GM21367 (cell line): ENCODE results near the gene LSR.

ENCODE experiments used
- ATAC-seq: cut with Tn5 transposase; IDR thresholded peaks from one replicate; pipeline ENCODE4 v1.9.1; 2021; ENCODE audit not compliant: unreplicated experiment

Gene LSR

DNA sequence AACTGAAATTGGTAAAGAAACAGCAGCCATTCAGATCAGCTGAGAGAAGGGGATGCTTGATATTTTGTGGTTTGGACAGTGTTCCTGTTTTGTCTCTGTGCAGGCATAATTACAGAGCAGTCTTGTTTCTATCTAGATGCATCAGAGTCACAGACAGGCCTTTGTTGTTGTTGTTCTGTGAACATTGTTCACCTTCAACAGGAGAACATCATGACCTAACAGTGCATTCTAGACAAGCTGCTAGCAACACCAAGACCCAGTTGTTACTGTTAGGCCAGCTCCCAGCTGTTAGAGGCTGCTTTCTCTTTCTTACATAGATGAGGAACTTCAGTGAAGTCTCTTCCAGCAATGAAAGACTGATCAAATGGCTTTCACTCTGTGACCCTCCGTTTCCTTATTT is 8.5 kb upstream of the LSR start:
- no peak for ATAC-seq

DNA sequence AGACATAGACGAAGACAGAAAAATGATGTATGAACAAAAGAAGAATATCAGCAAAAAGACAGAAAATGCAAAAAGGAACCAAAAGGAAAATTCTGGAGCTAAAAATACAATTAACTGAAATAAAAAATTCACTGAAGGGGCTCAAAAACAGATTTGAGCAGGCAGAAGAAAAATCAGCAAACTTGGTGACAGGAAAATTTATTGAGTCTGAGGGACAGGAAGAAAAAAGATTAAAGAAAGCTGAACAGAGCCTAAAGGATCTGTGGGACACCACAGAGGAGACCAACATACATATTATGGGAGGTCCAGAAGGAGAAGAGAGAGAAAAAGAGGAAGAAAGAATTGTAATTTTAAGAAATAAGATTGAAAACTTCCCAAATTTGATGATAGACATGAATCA is 7.4 kb upstream of the LSR start:
- ATAC-seq, result no peak

DNA sequence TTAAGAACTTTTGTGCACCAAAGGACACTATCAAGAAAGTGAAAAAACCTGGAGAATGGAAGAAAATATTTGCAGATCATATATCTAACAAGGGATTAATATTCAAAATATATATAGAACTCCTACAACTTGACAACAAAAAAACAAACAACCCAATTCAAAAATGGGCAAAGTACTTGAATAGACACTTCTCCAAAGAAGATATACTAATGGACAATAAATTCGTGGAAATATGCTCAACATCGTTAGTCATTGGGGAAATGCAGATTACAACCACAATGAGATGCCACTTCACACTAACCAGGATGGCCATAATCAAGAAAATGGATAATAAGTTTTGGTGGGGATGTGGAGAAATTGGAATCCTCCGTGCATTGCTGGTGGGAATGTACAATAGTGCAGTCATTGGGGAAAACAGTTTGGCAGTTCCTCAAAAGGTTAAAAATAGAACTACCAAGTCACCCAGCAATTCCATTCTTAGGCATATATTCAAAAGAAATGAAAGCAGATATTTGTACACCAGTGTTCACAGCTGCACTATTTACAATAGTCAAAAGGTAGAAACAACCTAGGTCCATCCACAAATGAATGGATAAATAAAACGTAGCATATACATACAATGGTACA is 2.2 kb upstream of the LSR start:
- no peak for ATAC-seq

DNA sequence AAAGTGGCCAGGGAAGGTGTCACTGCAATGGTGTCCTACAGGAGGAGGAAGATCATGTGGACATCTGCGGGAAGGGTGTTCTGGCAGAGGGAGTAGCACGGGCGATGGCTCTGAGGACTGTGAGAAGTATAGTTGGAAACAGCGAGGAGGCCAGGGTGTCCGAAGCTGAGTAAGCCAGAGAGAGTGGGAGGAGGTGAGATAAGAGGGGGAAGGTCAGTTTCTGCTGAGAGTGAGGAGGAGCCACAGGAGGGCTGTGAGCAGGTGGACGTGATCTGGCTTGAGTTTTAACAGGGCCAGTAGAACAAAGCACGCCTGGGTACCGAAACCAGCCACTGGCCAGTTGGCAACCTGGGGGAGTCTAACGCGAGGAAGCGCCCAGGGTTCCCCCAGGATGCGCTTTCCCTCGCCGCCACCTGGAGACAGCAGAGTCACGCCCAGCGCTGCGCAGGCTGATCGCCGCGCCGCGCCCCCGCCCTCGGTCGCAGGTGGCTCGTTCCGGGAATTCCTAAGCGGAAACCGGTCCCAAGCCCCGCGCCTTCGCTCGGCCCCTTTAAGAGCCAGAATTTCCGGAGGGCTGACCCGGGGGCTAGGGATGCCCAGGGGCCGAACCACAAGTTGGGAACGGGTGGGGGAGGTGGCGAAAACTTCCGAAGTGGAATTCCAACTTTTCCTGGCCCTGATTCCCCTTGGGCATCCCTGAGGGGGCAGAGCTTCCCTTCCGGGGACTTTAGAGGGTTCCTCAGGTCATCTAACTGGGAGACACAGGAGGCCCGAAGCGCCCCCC is 1.1 kb upstream of the LSR start:
- no peak for ATAC-seq

DNA sequence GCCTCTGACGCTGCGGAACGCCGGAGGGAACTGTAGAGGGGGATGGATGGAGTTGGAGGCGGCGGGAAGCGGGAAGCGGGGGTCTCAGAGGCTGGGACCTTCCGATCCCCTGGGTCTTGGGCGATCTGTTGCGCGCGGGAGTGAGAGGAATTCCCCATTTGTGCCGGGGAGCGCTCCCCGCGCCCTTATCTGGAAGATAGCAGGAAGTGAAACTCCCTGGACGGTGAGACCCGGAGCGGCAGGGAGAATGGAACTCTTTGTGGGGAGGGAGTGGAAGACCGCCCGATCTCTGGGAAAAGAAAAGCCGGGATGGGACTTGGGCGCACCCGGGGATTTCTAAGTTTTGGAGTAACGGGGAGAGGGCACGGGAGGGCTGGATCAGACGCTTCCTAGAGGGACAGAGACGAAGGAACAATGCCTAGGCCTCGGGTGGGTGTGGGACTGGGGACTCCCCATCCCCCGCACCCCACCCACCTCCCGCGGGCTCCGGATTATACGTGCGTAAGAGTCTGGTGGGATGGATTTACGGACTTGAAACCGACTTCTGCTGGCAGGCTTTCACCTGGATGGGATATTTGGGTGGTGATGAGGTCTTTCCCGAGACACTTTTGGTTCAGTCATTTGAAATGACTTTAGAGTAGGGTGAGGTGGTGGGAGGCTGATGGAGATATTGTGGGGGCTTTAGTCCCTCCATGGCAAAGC is 495 bp downstream of the LSR start:
- ATAC-seq, result no peak

DNA sequence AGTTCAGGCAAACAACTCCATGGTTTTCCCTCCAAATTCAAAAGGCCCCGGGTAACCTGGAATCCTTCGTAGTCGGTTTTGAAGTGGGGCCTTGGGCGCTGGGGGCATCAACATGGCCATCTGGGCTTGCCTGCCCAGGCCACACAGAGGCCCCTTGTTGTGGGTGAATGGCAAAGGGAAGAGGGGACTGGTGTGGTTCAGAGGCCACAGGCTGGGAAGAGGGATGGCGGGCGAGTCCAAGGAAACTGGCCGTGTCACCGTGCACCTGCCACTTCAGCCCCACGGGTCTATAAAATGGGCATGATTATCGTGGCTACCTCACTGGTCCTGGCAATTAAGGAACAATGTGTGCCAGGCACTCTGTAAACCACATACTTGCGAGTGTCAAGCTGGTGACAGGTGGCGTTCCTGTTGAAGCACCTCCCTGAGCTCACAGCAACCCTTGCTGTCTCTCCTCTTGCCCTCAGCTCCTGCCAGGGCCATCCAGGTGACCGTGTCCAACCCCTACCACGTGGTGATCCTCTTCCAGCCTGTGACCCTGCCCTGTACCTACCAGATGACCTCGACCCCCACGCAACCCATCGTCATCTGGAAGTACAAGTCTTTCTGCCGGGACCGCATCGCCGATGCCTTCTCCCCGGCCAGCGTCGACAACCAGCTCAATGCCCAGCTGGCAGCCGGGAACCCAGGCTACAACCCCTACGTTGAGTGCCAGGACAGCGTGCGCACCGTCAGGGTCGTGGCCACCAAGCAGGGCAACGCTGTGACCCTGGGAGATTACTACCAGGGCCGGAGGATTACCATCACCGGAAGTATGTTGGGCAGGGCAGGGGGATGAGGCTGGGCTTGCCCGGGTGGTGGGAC is 1.3 kb downstream of the LSR start:
- ATAC-seq, result no peak

DNA sequence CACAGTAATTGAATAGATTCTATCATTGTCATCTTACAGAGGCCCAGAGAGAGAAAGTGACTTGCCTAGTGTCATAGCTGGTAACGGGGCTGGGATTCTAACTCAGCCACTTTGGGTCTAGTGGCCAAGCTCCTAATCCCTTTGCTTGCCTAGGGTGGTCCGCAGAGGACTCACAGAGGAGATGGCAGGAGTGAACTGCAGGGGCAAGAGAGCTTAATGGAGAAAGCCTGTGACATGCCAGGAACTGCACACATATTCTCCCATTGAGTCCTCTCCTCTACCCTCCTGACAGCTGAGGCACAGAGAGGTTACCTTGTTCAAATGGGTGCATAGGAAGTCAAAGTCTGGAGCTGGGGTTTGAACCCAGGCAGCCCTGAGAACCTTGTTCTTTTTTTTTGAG is 2.7 kb downstream of the LSR start:
- ATAC-seq, result no peak

DNA sequence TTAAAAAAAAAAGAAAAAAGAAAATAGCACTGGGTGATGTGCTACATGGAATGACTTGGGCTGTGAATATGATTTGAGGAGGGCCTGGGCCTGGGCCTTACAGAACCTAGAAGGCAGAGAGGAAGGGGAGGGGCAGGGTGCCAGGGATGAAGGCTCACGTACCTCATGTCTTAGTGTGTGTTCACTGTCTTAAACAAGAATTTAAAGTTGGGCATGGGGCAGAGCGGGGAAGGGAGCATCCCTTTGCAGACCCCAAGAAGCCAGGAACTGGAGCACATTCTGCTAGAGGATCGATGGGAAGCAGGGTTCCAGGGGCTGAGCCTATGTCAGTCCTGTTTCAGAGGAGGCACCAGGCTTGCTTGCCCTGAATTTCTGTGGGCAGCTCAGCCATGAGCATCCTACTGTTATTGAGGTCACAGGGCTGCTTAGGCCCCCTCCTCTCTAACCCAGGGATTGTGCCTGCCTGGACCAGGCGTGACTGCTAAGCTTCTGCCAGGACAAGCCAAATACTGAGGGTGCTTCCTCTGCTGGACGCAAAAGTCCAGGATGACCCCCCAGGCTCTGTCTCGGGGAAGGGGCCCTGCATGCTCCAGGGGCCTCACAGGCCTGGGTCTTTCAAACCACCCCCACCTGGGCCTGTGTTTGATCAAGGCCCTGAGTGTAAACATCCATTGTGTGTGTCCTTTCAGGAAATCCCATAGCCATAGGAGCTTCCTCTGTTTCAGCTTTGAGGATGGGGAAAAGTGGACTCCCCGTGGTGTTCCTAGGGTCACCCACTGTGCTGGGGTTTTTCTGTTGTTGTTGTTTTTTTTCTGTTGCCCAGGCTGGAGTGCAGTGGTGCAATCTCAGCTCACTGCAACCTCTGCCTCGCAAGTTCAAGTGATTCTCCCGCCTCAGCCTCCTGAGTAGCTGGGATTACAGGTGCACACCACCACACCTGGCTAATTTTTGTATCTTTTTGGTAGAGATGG is 4.8 kb downstream of the LSR start:
- ATAC-seq, result no peak

DNA sequence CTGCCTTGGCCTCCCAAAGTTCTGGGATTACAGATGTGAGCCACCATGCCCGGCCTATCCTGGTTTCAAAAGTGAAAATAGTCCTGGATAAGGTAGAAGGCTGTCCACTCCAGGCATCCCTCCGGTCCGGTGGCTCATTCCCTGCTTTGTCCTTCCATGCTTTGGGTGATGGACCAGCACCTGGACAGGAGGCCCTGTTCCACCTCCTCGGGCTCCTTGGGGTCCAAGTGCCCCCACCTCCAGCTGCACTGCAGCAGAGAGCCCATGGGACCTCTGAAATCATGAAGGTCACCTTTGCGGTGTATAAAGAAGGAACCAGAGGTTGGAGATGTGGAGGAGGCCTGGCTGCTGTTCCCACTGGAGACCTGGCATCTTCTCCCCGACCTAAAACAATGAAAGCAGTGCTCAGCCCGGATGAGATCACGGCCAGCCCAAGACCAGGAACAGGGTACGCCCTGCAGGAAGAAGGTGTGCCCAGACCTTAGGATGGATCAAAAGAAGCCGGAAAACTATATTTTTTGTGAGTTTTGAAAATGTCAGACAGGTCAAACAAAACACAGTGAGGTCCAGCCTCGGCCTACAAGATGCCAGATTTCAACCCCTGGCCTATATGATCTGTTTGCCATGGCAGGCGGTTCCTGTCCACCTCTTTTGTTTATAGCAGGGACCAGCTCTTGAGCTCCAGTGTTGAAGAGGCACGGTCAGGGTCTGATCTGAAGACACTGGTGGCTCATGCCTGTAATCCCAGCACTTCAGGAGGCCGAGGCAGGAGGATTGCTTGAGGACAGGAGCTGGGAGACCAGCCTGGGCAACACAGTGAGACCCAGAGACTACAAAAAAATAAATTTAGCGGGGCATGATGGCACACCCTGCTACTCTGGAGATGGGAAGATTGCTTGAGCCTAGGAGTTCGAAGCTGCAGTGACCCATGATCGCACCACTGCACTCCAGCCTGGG is 5.8 kb downstream of the LSR start:
- no peak for ATAC-seq

DNA sequence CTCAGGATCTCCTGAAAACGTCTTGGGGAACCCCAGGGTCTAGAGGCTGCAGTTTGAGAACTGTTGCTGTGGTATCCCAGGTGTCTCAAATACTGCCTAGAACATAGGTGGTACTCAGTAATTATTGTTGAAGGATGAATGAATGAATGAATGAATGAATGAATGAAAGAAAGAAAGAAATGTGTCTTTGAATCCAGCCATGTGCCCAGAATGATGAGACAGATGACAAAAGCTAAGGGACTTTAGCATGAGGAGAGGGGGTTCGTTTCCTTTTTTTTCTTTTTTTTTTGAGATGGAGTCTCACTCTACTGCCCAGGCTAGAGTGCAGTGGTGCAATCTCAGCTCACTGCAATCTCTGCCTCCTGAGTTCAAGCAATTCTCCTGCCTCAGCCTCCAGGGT is 7.8 kb downstream of the LSR start:
- no peak for ATAC-seq

DNA sequence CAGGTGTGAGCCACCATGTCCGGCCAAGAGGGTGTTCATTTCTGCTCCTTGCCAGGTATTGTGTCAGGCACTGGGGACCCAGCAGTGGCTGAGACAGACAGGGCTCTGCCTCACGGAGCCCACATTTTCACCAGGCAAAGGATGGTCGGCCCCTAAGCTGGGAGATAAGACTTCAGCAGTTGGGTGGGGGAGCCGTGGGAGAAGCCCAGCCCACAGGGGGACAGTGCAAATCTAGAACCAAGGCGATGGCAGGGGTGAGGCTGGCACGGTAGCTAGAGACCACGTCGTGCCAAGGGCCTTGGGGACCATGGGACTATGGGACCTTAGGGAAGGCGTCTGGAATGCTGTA is 8.3 kb downstream of the LSR start:
- no peak for ATAC-seq

DNA sequence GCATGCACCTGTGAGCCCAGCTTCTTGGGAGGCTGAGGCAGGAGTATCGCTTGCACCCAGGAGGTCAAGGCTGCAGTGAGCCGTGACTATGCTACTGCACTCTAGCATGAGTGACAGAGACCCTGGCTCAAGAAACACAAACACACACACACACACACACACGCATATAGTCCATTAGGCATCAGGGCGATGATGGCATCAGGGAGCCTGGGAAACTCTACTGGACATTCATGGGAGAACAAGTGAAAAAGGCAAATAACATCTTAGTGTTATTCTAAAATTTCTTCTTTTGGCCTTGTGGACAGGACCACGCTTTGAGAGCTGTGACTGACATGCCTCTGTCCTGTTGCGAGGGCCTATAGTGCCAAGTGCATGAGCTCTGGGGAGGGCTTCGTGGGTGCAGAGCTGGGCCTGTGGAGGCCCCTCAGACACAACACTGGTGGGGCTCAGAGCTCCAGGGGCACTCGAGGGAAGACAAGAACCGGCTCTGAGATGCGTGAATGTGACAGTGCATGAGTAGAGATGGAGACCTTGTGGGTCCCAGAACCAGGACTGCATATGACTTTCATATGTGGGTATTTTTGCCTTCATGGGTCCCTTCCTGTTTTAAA is 12.0 kb downstream of the LSR start:
- no peak for ATAC-seq

DNA sequence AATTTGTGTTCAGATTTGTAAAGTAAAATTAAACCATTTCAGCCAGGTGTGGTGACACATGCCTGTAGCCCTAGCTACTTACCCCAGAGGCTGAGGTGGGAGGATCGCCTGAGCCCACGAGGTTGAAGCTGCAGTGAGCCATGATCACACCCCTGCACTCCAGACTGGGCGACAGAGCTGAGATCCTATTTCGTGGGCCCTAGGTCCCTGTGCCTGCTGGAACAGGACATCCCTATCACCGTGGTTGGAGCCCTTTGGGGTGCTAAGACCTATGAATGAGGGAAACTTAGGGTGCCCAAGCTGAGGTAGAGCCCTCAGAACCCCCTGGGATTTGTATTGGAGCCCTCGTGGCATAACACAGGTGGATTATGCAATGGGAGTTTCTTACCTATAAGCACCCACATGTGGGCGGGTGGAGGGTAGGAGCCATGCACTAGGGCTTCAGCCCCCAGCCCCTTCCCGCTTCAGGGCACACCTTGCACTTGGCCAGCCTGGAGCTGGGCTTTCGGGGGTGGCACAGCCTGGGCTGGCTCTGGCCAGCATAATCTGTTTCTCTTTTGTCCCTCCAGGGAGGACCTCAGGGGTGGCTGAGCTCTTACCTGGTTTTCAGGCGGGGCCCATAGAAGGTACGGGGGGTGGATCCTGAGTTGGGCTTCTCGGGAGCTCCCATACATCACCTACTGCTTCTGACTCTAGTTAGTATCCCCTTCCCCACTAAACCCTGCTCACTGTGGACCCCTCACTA is 12.7 kb downstream of the LSR start:
- ATAC-seq, result no peak

DNA sequence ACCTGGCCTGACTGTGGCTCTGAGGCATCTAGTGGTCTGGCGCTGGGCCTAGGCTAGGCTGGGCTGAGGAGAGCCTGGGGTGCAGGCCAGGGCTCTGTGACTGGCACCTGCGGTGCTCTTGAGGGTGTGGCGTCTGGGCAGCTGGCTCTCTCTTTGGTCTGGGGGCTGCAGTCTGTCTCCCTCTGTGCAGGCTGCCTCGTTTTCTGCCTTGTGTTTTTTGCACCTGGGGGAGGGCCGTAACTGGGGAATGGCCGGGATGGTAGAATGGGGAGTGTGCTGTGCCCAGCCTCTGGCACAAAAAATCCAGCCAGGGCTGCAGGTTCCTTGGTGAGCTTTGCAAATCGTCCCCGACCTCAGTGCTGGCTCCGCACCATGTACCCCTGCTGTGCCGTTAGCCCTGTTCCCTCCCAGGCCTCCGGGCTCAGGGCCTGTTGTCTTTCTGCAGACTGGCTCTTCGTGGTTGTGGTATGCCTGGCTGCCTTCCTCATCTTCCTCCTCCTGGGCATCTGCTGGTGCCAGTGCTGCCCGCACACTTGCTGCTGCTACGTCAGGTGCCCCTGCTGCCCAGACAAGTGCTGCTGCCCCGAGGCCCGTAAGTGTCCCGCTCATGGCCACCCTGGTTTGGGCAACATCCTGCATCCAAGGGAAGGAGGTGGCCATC is 13.4 kb downstream of the LSR start:
- no peak for ATAC-seq

DNA sequence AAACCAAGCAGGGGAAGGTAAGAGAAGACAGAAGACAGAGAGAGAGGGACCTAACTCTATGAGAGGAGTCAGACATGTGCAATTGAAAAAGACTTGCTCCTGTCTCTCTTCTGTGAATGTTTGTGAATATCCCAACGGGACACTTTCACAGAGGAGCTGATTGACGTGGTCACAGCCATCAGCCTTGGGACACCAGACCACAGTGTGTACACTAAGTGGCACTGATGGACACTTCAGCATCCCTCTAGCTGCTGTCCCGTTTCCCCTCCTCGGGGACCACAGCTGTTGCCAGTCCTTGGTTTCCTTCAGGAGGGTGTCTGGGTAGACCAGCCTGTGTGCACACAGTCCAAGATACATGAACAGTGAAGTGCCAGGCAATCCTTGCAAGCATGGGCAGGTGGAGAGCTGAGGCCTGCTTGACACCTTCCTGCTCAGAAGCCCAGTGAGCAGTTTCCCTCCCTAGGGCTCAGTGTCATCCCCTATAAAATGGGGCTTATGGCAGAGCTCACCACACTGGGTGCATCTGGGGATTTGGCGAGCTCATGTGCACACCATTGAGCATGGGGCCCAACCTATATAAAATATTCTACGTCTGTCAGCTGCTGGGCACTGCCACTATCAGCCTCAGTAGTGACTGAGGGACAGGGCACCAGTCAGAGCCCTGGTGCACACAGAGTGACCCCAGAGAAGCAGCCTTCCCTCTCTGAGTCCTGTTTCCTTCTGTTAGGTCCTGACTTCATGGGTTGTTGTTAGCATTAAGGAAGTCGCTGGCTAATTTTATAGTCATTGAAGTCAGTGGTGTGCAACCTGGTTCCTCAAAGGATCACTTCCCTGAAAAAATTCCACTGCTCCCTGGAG is 15.7 kb downstream of the LSR start:
- ATAC-seq, result no peak

DNA sequence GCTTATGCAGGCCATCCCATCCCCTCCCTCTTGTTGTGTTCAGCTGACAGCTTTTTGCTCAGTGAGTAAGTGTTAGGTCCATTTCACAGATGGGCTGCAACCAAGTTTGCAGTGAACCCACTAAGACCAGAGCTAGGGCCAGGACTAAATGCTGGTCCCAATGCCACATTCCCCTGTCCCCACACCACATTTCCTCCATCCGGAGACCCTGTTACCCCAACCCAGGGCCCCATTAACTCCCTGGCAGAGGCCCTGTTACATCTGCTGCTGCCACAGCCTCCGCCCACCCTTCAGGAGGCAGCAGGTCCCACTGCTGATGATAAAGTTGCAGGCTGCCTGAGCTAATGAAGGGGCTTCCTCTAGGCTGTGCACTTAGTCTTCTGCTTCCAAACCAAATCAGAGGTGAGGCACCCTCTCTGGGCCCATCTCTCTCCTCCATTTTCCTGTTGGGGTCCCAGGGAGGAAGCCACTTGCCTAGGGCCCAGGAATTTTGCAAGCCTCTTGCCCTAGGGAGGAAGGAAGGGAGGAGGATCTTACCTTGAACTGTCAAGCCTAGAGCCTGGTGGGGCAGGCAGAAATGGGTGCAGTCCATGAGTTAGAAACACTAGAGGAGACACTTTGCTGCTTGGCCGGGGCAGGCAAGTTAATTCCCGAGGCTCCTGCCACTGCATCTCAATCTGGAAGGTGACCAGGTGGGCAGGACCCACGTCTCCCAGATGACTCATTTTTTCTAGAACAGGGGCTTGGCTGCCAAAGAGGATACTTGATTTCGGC is 16.5 kb downstream of the LSR start:
- ATAC-seq, result no peak
